ENCODE data around the gene SEMA3G. TPM values are rescaled to one million over a fixed set of nuclear protein-coding genes. Genes with fewer than 3 reads are reported as not detected.

SEMA3G gene
- total RNA-seq, 1 donor from 2014 or later: 38.3 TPM

DNA sequence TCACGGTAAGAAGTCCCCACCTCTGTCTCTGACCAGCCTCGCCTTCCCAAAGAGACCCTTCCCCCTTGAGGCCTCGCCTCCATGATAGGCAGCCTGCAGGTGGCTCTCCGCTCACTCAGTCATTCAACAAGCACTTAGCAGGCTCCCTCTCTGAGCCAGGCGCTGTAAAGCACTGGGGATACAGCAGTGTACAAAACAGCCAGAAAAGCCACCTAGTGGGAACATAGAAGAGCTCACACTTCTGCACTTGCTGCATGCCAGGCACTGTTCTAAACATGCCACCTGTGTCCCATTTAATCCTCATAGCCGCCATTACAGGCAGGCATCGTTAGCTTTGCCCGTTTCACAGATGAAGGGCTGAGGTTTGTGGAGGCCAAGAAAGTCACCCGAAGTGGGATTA lies 56.0 kb downstream of the SEMA3G start:
- intact Hi-C loops (cut with DNase I): no loop called here
- DNase-seq (ENCODE audit: low spot score) (no peak), ATAC-seq (no peak)

DNA sequence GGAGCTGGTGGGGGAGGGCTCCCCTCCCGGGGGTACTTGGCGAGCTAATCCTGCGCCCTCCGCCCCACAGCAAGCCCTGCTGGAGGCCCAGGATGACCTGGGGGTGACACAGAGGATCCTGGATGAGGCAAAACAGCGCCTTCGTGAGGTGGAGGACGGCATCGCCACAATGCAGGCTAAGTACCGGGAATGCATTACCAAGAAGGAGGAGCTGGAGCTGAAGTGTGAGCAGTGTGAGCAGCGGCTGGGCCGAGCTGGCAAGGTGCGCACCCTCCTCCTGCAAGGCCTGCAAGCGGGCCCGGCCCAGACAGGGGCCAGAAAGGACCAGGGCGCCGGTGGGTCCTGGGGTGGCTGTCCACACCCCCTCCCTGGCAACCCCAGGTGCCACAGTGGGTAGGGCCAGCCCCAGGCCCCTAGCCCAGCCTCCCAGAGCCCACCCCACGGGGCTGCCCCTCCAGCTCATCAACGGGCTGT lies 56.5 kb downstream of the SEMA3G start:
- intact Hi-C loops (cut with DNase I): no loop called here
- ATAC-seq (no peak), DNase-seq (ENCODE audit: low spot score) (no peak)

DNA sequence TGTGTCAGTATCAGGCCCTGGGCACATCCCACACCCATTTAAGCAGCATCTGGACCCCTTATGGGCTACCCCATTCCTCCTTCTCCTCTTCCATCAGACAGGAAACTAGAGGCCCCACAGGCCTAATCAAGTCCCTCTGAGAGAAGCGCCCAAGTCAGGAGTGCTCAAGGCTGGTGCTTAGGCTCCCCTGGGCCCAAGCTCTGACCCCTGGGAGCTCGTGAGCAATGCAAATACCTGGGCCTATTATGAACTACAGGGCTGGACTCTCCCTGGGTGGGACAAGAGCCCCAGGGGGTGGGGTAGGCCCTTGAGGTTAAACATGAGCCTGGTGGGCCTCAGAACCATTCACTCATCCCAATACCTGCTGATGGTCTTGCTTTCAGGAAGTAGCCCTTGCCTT lies 57.4 kb downstream of the SEMA3G start:
- intact Hi-C loops (cut with DNase I): no loop called here
- no peak for ATAC-seq
- DNase-seq (ENCODE audit: low spot score): no peak

DNA sequence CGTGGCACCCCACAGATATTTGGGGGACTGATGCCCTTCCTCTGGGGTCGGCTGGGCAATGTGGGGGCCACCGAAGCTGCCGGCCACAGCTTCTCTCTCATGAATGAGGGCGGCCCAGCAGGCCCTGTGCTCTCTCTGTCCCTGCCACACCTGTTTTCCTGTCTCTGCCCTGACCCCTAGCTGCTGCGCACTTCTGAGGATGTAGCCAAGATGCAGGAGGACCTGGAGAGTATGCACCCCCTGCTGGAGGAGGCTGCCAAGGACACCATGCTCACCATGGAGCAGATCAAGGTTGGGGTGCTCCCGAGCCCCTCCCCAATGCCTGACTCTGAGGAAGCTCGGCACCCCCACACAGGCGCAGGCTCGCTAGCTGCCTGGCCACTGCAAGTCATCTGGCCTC lies 59.7 kb downstream of the SEMA3G start:
- intact Hi-C loops (cut with DNase I): no loop called here
- ATAC-seq (no peak), DNase-seq (ENCODE audit: low spot score) (no peak)

DNA sequence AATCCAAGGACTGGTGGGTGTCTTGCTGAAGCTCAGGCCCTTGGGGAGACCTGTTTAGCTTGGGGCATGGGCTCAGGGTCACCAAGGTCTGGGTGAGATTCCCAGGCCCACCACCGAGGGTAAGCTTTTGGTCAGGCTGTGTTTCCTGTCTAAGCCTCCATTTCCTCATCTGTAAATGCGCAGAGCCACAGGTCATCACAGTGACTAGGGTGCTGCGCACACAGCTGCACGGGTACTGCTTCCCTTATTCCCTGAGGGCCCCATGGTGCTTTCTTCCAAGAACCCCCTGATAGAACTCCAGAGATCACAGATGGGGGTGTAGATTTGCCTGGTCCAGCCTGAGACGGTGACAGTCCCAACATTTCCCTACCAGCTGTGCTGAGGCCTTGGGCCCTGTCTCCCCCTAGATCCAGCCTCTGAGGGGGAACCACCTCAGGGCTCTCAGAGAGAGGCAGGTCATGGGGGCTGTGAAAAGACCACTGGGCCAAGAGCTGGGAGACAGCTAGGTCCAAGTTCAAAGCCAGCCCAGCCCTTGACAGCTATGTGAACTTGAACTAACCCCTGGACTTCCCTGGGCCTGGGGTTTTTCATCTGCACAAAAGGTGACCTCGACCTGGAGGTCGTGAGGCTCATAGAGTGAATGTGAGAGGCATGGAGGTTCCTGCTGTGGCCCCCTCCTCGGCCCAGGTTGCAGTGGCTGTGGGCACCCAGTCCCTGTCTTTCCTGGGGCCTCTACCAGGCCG lies 60.7 kb downstream of the SEMA3G start:
- no peak for DNase-seq (ENCODE audit: low spot score)
- intact Hi-C loops (cut with DNase I): no loop called here
- no peak for ATAC-seq

DNA sequence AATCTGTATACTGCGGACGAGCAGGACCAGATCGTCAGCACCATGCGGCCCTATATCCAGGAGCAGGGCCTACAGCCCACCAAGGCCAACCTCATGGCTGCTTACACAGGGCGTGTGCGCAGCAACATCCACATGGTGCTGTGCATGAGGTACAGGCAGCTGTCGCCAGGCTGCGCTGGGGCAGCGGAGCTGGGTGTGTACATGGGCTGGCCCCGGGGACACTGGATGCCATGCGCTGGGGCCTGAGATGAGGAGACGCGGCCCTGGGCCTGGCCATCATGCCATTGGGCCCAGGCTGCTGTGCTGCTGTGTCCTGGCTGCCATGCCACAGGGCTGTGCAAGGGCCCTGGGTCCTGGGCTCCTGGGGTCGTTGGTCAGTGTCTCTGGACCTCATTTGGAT lies 61.5 kb downstream of the SEMA3G start:
- ATAC-seq (no peak), DNase-seq (ENCODE audit: low spot score) (no peak)
- intact Hi-C loops (cut with DNase I): no loop called here

Other genes with a start within 250 kb of the SEMA3G start
- 39.1 TPM for gene ALAS1, start 246.9 kb downstream of the SEMA3G start, total RNA-seq
- gene TLR9, start 219.5 kb downstream of the SEMA3G start, total RNA-seq: 1.1 TPM
- gene TWF2, start 205.9 kb downstream of the SEMA3G start, total RNA-seq: 39.8 TPM
- gene PPM1M, start 199.3 kb downstream of the SEMA3G start, total RNA-seq: 36.9 TPM
- 71.5 TPM for gene WDR82, start 166.5 kb downstream of the SEMA3G start, total RNA-seq
- gene GLYCTK, start 157.3 kb downstream of the SEMA3G start, total RNA-seq: 16.7 TPM
- gene DNAH1, start 128.8 kb downstream of the SEMA3G start, total RNA-seq: 20.1 TPM
- gene BAP1, start 35.1 kb downstream of the SEMA3G start, total RNA-seq: 59.5 TPM
- gene PHF7, start 34.4 kb downstream of the SEMA3G start, total RNA-seq: 11.4 TPM
- 205 TPM for gene TNNC1, start 8.9 kb upstream of the SEMA3G start, total RNA-seq
- gene NISCH, start 10.5 kb upstream of the SEMA3G start, total RNA-seq: 163 TPM
- gene STAB1, start 50.2 kb upstream of the SEMA3G start, total RNA-seq: 256 TPM
- 78.3 TPM for gene NT5DC2, start 88.8 kb upstream of the SEMA3G start, total RNA-seq
- gene UQCC5, start 91.5 kb upstream of the SEMA3G start, total RNA-seq: 16.0 TPM
- 82.0 TPM for gene PBRM1, start 240.8 kb upstream of the SEMA3G start, total RNA-seq
- 55.4 TPM for gene GNL3, start 240.9 kb upstream of the SEMA3G start, total RNA-seq

All from sciatic nerve (tissue), 2 donors.